SJCRH30 (cell line): ENCODE measurements around the gene CARD11. TPM values are rescaled to one million over a fixed set of nuclear protein-coding genes. Genes with fewer than 3 reads are reported as not detected.

Experiments
- DNase-seq, 2 experiments: peaks; one replicate each; pipeline ENCODE4 v3.0.0-alpha.2; 2015 to 2020
- H3K27ac ChIP-seq: fragments of 250-450 bp; sonication (Bioruptor Pico); 2 replicates; pipeline ENCODE4 v1.5.1; 2020; ENCODE audit warnings: mild to moderate bottlenecking, moderate library complexity
- H3K27me3 ChIP-seq: fragments of 250-450 bp; sonication (Bioruptor Pico); 2 replicates; pipeline ENCODE4 v1.5.1; 2020; ENCODE audit warnings: mild to moderate bottlenecking, moderate library complexity
- H3K36me3 ChIP-seq: fragments of 250-450 bp; sonication (Bioruptor Pico); 2 replicates; pipeline ENCODE4 v1.5.1; 2020; ENCODE audit warnings: mild to moderate bottlenecking, moderate library complexity
- H3K4me1 ChIP-seq: fragments of 250-450 bp; sonication (Bioruptor Pico); 2 replicates; pipeline ENCODE4 v1.5.1; 2020; ENCODE audit warnings: mild to moderate bottlenecking, moderate library complexity
- H3K4me3 ChIP-seq: fragments of 250-450 bp; sonication (Bioruptor Pico); 2 replicates; pipeline ENCODE4 v1.5.1; 2020; ENCODE audit warnings: mild to moderate bottlenecking, moderate library complexity
- H3K9me3 ChIP-seq: fragments of 250-450 bp; sonication (Bioruptor Pico); replicated peaks from 2 replicates; pipeline ENCODE4 v1.5.1; 2020; ENCODE audit warnings: mild to moderate bottlenecking, moderate library complexity
- total RNA-seq: library from RNA; depleted of rRNA; stranded (reverse); fragments of >200 nt; shearing (Covaris generic); gene quantifications from 2 replicates; pipeline ENCODE4 v1.2.3, GENCODE V29; 2014; rRNA removed

CARD11 gene
- not detected in 2 replicates for total RNA-seq

GRCh38 chr7:3043544-3044371 lies at the start of gene CARD11:
Gene CARD11, minus strand, starts transcription at chr7:3043867. Its CDS starts 85,361 bp downstream, at chr7:2958506.
- no peak for DNase-seq
- Histone ChIP-seq H3K4me3 (no peak within 1 kb of the TSS), H3K4me1 (no peaks in the 10 kb centered on the region), H3K9me3 (no peaks in the 10 kb centered on the region), H3K27ac (no peak within 1 kb of the TSS), H3K36me3 (no peaks in the 10 kb centered on the region), H3K27me3 (no peaks in the 10 kb centered on the region; the same call in 1 of the 2 replicates)

GRCh38 chr7:3092468-3092867 lies 48.8 kb upstream of the CARD11 start:
- Histone ChIP-seq H3K9me3 (peaks cover 4% of the 10 kb centered on the region; the same call in 1 of the 2 replicates), H3K4me3 (no peak overlapping the region), H3K27ac (no peak overlapping the region), H3K4me1 (no peaks in the 10 kb centered on the region), H3K36me3 (no peaks in the 10 kb centered on the region), H3K27me3 (no peaks in the 10 kb centered on the region)
- DNase-seq = peak in 1 of 2 experiments; percentile 14

- Histone ChIP-seq H3K36me3 (no peaks in the 10 kb centered on the region), H3K27ac (no peak overlapping the region), H3K4me3 (no peak overlapping the region), H3K4me1 (no peaks in the 10 kb centered on the region), H3K27me3 (peaks cover under 1% of the 10 kb centered on the region; the same call in 1 of the 2 replicates), H3K9me3 (no peaks in the 10 kb centered on the region)
- no peak for DNase-seq
These were observed 48.0 kb upstream of the CARD11 start for GRCh38 chr7:3091631-3092030.

- DNase-seq = peak; percentile 14 to 44
- Histone ChIP-seq H3K27ac (no peak overlapping the region), H3K36me3 (no peaks in the 10 kb centered on the region), H3K27me3 (peaks cover 2% of the 10 kb centered on the region; the same call in 1 of the 2 replicates), H3K9me3 (no peaks in the 10 kb centered on the region), H3K4me1 (no peaks in the 10 kb centered on the region), H3K4me3 (no peak overlapping the region)
These were observed 45.8 kb upstream of the CARD11 start for GRCh38 chr7:3089493-3089892.

- no peaks in the 10 kb centered on the region for H3K36me3 ChIP-seq
- DNase-seq = no peak
- H3K9me3 ChIP-seq = no peaks in the 10 kb centered on the region
These were observed 43.6 kb upstream of the CARD11 start for GRCh38 chr7:3087243-3087755.

GRCh38 chr7:3083350-3083749 lies 39.7 kb upstream of the CARD11 start:
- H3K9me3 ChIP-seq = no peaks in the 10 kb centered on the region
- H3K27me3 ChIP-seq = peaks cover 2% of the 10 kb centered on the region; the same call in 1 of the 2 replicates
- DNase-seq = no peak
- H3K4me3 ChIP-seq = no peak overlapping the region
- no peaks in the 10 kb centered on the region for H3K4me1 ChIP-seq
- no peaks in the 10 kb centered on the region for H3K36me3 ChIP-seq
- H3K27ac ChIP-seq = no peak overlapping the region

More at GRCh38 chr7:3087243-3087755, 43.6 kb upstream of the CARD11 start:
- Histone ChIP-seq H3K4me1 (no peaks in the 10 kb centered on the region), H3K27me3 (peaks cover 2% of the 10 kb centered on the region; the same call in 1 of the 2 replicates), H3K27ac (no peak overlapping the region), H3K4me3 (no peak overlapping the region)

GRCh38 chr7:3082831-3083230 lies 39.2 kb upstream of the CARD11 start:
- Histone ChIP-seq H3K27me3 (peaks cover 2% of the 10 kb centered on the region; the same call in 1 of the 2 replicates), H3K36me3 (no peaks in the 10 kb centered on the region), H3K27ac (no peak overlapping the region), H3K9me3 (no peaks in the 10 kb centered on the region), H3K4me3 (no peak overlapping the region), H3K4me1 (no peaks in the 10 kb centered on the region)
- peak in 1 of 2 experiments; percentile 13 for DNase-seq

GRCh38 chr7:3082386-3082785 lies 38.7 kb upstream of the CARD11 start:
- Histone ChIP-seq H3K27me3 (peaks cover 2% of the 10 kb centered on the region; the same call in 1 of the 2 replicates), H3K27ac (no peak overlapping the region), H3K4me1 (no peaks in the 10 kb centered on the region), H3K36me3 (no peaks in the 10 kb centered on the region), H3K4me3 (no peak overlapping the region), H3K9me3 (no peaks in the 10 kb centered on the region)
- DNase-seq = no peak

- no peak overlapping the region for H3K27ac ChIP-seq
- H3K9me3 ChIP-seq = no peaks in the 10 kb centered on the region
- H3K36me3 ChIP-seq = no peaks in the 10 kb centered on the region
- DNase-seq = no peak
- no peak overlapping the region for H3K4me3 ChIP-seq
- no peaks in the 10 kb centered on the region for H3K4me1 ChIP-seq
- H3K27me3 ChIP-seq = no peaks in the 10 kb centered on the region
These were observed 36.4 kb upstream of the CARD11 start for GRCh38 chr7:3080106-3080505.

- H3K27me3 ChIP-seq = no peaks in the 10 kb centered on the region
- H3K4me1 ChIP-seq = no peaks in the 10 kb centered on the region
- no peak overlapping the region for H3K4me3 ChIP-seq
- no peaks in the 10 kb centered on the region for H3K36me3 ChIP-seq
- H3K27ac ChIP-seq = no peak overlapping the region
- H3K9me3 ChIP-seq = no peaks in the 10 kb centered on the region
- no peak for DNase-seq
These were observed 34.8 kb upstream of the CARD11 start for GRCh38 chr7:3078514-3078913.

- H3K4me1 ChIP-seq = no peaks in the 10 kb centered on the region
- H3K27ac ChIP-seq = no peak overlapping the region
- no peaks in the 10 kb centered on the region for H3K36me3 ChIP-seq
- no peaks in the 10 kb centered on the region for H3K27me3 ChIP-seq
- H3K9me3 ChIP-seq = no peaks in the 10 kb centered on the region
- no peak overlapping the region for H3K4me3 ChIP-seq
- no peak for DNase-seq
These were observed 33.0 kb upstream of the CARD11 start for GRCh38 chr7:3076700-3077099.

- Histone ChIP-seq H3K27me3 (no peaks in the 10 kb centered on the region), H3K9me3 (no peaks in the 10 kb centered on the region), H3K36me3 (no peaks in the 10 kb centered on the region), H3K4me3 (no peak overlapping the region), H3K27ac (no peak overlapping the region), H3K4me1 (no peaks in the 10 kb centered on the region)
- DNase-seq = no peak
These were observed 32.5 kb upstream of the CARD11 start for GRCh38 chr7:3076163-3076562.

GRCh38 chr7:3075441-3075840 lies 31.8 kb upstream of the CARD11 start:
- H3K4me1 ChIP-seq = no peaks in the 10 kb centered on the region
- H3K27me3 ChIP-seq = no peaks in the 10 kb centered on the region
- DNase-seq = no peak
- H3K9me3 ChIP-seq = no peaks in the 10 kb centered on the region
- H3K36me3 ChIP-seq = no peaks in the 10 kb centered on the region
- no peak overlapping the region for H3K4me3 ChIP-seq
- H3K27ac ChIP-seq = no peak overlapping the region

- Histone ChIP-seq H3K9me3 (no peaks in the 10 kb centered on the region), H3K4me1 (no peaks in the 10 kb centered on the region), H3K27me3 (no peaks in the 10 kb centered on the region), H3K4me3 (no peak overlapping the region), H3K36me3 (no peaks in the 10 kb centered on the region), H3K27ac (no peak overlapping the region)
- no peak for DNase-seq
These were observed 30.8 kb upstream of the CARD11 start for GRCh38 chr7:3074459-3074821.

- H3K9me3 ChIP-seq = no peaks in the 10 kb centered on the region
- H3K27ac ChIP-seq = no peak overlapping the region
- no peaks in the 10 kb centered on the region for H3K36me3 ChIP-seq
These were observed 30.2 kb upstream of the CARD11 start for GRCh38 chr7:3073763-3074458.

More at GRCh38 chr7:3073763-3074458, 30.2 kb upstream of the CARD11 start:
- no peak for DNase-seq
- Histone ChIP-seq H3K27me3 (no peaks in the 10 kb centered on the region), H3K4me1 (no peaks in the 10 kb centered on the region), H3K4me3 (no peak overlapping the region)
